GM18873 (cell line): Measurements from ENCODE around the gene KDM5B.

Experiments
- ATAC-seq: cut with Tn5 transposase; IDR thresholded peaks from one replicate; pipeline ENCODE4 v1.9.1; 2021; ENCODE audit warnings: mild to moderate bottlenecking, moderate library complexity, moderate number of reproducible peaks; ENCODE audit not compliant: unreplicated experiment, low FRiP score

Gene KDM5B

GRCh38 chr1:202689493-202690342 is 118.5 kb downstream of the KDM5B start:
- no peak for ATAC-seq

DNA sequence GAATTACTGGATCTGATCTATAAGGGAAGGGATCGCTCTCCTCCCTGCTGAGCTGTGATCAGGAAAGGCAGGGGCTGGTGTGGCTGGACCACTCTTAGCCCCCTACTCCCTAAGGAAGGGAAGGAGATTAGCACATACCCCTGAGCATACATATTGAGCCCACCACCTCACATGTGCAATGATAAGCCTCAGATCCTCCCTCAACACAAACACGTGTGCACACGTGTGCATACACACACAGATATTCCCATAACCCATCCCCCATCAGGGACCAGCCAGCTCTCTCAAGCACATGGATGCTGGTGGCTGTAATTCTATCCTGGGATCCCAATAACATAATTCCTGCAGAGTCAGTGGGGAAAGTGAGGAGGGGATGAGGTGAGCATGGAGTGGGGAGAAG is 119.1 kb downstream of the KDM5B start:
- no peak for ATAC-seq

DNA sequence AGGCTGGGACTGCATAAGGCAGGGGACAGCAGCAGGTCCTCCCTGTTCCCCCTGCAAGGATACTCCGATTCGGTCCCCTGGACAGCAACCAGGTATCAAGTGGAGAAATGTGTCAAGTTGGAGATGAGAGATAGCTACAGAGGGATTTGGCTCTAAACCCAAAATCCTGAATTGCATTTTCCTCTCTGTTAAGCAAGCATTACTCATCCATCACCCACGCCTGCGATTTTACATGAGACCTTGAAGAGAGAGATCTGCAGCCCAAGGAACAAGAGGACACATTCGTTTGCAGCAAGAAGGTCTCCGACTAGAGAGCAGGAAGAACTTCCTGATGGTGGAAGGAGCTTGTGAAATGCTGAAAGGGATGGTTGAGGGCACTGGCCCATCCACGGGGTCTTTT is 119.8 kb downstream of the KDM5B start:
- no peak for ATAC-seq

DNA sequence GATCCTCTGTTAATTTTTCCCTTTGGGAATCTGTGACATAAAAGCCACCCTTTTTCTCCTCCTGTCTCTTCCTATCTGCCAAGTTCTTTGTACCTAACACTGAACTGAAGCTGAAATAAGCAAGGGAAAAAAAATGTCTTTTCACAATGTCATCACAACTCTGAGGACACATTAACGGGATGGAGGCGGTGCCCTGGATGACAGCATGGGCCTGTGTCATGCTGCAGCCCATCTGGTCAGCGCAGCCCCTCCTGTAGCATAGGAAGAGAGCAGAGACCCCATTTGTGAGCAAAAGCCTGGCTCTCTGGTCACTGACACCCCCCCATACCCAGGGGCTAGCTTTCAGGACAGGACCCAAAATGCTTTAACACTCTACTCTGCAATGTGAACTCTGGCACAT is 120.4 kb downstream of the KDM5B start:
- ATAC-seq = no peak

GRCh38 chr1:202687370-202687769 is 120.9 kb downstream of the KDM5B start:
- no peak for ATAC-seq

- ATAC-seq = no peak
Observed at GRCh38 chr1:202685641-202686040, 122.6 kb downstream of the KDM5B start.

- no peak for ATAC-seq
Observed at GRCh38 chr1:202684716-202685115, 123.5 kb downstream of the KDM5B start.

- ATAC-seq = no peak
Observed at GRCh38 chr1:202683029-202683428, 125.2 kb downstream of the KDM5B start.

DNA sequence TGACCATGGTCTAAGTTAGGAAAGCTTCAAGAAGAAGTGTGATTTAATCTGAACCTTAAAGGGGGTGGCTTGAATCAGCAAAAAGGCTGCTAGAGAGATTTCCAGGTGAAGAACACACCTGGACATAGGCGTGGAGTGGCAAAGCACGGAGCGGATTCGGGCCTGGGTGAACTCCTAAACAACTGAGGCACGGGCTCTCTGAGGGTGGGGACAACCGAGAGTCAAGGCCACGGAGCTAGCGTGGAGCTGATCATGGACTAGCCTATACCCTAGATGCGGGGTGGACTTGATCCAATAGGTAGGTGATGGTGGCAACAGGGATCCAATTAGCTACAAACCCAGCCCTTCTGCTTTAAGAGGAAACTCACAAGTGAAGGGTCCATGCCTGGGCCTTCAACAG is 125.7 kb downstream of the KDM5B start:
- no peak for ATAC-seq

DNA sequence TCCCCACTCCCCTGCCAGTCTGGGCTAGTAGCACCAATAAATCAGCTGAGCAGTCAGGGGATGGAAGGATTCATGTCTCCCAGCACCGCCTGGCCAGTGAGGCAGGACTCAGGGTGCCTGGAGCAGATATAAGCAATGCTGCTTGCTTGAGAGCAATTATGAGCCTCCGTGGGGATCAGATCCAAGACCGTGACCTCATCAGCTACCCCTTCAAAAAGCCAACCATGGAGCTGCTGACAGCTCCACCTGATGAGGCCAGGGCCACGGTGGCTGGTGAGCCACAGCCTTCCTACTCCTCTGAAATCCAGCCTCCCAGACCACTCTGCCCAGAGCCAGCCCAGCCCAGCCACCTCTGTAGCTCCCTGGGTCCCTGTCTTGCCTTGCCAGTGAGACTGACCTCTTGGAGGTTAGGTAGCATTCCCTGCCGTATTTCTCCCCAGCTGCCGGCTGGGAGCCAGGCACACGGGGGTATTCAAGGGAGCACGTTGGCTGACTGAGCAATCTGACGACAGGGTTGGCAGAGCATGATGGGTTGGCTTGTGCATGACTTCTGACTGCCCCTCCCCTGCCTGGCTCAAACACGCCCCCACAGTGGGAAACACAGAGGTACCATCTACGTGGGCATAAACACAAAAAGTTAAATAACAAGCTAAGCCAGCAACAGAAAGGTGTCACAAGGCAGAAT is 126.3 kb downstream of the KDM5B start:
- ATAC-seq = no peak

GRCh38 chr1:202680586-202681352 is 127.5 kb downstream of the KDM5B start:
- ATAC-seq = no peak

DNA sequence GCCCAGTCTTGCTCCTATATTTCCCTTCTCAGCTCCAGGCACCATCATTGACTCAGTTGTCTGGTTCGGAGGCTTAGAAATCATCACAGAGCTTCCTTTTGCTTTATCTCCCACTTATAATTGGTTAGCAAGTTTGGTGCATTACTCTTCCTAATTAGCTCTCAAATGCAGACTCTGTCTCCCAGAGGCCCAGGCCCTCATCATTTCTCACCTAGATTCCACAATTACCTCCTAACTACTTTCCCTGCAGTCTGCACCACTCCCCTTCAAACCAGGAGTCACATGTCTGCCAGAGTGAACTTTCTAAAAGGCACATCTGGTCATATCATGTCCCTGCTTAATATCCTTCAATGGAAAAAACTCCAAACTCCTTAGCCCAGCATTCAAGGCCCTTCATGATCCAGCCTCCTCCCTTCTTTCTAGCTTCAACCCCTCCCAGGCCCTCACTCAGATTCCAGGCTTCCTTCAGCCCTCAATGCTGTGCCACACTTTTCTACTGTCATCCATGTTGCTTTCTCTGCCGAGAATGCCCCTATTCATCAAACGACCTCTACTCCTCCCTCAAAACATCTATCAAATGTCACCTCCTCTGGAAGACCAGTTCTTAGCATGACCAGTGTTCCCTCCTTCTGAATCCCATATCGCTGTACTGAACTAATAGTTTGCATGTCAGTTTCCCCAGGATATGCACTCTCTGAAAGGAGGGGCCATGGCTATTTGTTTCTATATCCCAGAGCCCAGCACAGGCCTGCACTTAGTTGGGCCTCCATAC is 128.6 kb downstream of the KDM5B start:
- ATAC-seq = no peak

- ATAC-seq = no peak
Observed at GRCh38 chr1:202677433-202677832, 130.8 kb downstream of the KDM5B start.
